ENCODE data around the gene CAMK1D. TPM values are rescaled to one million over a fixed set of nuclear protein-coding genes. Genes with fewer than 3 reads are reported as not detected.

Gene CAMK1D
- total RNA-seq, 1 experiment from 2014 or later, result 2.3 TPM

GRCh38 chr10:12561307-12561706 lies 212.0 kb downstream of the CAMK1D start:
- DNase-seq (ENCODE audit: low spot score), result no peak

GRCh38 chr10:12561720-12562119 lies 212.4 kb downstream of the CAMK1D start:
- DNase-seq (ENCODE audit: low spot score), result no peak

DNA sequence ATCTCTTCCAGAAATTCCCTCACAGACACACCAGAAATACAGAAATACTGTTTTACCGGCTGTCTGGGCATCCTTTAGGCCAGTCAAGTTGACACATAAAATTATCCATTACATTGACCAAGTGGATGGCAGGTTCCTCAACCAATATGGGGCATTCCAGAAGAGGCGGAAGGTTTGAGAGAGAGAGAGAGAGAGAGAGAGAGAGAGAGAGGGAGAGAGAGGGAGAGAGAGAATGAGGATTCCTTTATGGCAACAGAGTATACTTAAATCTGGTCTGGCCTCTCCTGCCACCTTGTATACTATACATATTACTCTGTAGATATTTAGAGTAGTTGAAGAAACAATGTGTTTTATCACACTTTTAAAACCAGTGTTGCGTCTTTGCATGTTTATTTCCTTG lies 214.1 kb downstream of the CAMK1D start:
- DNase-seq (ENCODE audit: low spot score), result no peak

DNA sequence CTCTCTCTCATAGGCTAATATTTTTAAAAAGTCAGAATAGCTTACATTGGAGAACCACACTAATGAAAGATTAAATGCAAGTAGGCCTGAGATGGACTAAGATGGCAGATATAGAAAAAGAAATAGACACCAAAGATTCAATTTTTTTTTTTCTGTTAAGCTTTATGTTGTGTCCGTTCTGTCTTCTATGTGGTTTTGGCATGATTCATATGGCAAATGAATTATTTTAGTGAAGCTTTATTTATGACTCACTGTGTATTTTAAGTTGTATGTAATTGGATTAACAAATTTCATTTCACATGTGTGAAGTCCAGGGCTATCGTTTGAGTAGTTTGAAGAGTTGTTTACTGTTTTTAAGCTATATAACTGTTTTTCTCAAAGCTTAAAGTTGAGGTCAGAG lies 214.8 kb downstream of the CAMK1D start:
- no peak for DNase-seq (ENCODE audit: low spot score)

GRCh38 chr10:12566161-12567115 lies 217.1 kb downstream of the CAMK1D start:
- no peak for DNase-seq (ENCODE audit: low spot score)

DNA sequence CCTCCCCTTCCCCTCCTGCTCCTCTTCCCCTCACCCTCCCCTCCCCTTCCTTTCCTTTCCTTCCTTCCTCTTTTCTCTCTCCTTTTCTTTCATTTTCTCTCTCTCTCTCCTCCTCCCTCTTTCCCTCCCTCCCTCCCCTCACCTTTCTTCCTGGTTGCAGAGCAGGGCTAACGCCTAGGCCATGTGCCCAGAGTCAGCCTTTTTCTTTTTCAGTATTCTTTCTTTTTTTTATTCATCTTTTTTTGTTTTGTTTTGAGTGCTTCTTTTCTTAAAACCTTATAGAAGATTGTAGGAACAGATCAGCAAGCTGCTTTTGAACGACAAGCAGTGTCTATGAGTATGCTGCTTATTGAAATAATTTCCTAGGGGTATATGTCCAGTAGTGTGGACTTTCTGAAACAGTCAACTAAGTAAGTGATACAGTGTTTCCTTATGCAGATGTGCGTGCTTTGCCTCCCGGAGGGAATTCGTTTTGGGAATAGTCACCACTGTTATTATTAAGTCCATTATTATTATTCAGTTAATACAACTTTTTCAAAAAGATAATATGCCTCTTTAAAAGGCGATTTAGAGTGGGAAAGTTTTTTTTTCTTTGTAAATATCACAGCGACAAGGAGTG lies 219.2 kb downstream of the CAMK1D start:
- DNase-seq (ENCODE audit: low spot score), result no peak

DNA sequence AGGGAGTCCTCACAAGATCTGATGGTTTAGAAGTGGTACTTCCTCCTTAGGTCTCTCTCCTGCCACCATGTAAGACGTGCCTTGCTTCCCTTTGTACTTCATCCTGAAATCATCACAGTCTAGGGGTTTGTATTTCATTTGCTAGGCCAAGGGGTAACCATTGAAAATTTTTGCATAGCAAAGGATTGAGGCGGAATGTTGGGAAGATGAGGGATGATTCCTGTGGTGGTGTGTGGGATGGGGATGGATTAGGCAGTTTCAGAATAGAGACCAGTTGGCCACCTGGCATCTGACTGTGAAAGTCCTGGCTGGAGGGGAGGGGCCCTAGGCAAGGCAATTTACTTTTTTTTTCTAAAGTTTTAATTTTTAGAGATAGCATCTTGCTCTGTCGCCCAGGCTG lies 222.9 kb downstream of the CAMK1D start:
- DNase-seq (ENCODE audit: low spot score), result no peak

- no peak for DNase-seq (ENCODE audit: low spot score)
Observed at GRCh38 chr10:12577610-12578009, 228.3 kb downstream of the CAMK1D start.

DNA sequence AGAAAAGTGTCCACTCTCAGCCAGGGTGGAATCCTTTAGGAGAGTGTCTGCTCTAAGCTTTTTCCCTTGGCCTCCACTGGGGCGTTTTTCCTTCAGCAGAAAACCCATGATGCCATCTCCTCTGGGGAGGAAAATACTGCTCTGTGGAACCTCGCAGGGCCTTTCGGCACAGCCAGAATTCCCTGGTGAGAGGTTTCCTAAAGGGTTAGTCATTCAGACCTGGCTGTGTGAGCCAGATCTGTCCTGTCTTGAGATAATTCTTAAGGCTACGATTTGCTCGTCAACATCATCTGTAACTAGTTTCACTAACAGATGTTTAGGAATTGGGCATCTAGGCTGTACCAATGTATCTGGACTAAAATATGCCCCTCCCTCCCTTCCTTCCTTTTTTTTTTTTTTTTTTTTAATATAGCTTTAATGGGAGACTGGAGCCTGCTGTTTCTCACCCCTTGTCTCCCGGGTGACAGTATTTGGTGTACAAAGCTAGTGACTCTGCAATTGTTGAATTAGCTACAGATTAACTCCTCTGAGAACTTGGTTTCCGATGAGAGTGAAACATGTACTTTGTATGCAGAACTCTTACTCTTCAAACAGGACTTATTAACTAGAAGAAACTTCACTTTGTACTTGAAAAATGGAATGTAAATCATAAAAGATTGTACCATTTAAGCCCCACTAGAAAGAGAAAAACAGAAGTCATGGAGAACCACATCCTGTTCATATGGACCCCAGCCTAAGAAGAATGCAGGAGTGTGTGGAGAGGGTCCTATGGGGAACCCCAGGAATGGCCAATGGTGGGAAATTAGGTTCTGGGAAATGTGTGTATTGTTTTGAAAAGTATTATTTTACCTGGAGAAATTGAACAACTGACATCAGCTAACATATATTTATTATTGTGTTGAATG lies 230.9 kb downstream of the CAMK1D start:
- DNase-seq (ENCODE audit: low spot score), result no peak

DNA sequence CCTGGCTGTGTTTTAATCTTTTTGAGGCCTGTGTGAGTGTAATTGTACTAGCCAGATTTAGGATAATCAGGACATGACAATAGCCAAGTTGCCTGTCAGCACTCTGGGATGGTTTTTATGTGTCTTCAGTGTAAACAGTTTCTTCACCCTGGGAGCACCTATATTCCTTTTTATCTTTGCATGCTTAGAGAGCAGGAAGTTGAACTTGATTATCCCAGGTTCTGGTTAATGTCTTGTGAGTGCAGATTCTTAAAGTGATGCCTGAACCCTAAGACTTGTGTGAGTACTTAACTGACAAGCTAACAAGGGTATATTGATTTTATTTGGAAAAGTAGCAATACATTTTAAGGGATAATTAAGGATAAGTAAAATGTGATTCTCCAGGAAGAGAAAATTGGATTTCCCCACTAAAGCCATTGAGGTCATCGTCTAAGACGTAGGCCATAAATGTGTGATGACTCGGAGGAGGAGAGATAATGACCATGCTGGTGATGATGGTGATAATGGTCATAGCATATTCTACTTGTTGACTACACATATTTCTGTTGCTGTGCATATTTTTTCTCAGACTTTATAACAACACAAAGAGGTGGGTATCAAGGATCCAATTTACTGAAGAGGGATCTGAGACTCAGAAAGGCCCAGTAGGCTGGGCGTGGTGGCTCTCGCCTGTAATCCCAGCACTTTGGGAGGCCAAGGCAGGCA lies 234.7 kb downstream of the CAMK1D start:
- no peak for DNase-seq (ENCODE audit: low spot score)

GRCh38 chr10:12586741-12587140 lies 237.4 kb downstream of the CAMK1D start:
- DNase-seq (ENCODE audit: low spot score), result no peak

- DNase-seq (ENCODE audit: low spot score), result no peak
Observed at GRCh38 chr10:12587451-12587888, 238.1 kb downstream of the CAMK1D start.

DNA sequence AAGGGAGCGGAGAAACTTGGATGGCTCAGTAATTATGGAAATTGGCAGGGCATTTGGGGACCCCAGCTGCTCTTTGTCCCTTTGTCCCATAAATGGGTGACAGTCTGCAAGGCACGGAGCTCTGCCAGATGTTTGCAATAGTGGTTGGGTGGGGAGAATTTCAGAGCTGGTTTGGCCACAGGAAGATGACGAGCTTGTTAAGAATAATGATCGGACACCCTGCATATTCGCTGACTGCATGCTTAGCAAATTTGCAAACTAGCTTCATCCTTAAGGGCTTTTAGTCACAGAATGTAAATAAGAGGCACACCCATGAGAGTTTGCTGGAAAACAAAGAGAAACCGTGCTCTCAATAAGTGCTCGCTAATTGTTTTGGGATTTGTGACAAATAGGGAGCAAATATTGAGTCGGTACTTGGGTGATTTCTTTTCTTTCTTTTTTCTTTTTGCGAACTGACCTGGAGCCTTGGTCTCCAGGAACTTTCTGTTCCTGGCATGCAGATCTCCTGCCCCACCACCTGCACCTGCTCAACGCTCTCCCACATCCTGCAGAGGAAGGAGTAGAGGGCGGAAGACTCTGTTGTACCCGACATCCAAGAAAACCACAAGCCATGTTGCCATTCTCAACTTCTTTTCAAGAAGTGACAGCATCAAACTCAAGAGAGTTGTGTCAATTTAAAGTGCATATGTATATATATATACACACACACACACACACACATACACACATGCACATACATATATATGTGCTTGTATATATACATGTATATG lies 238.9 kb downstream of the CAMK1D start:
- DNase-seq (ENCODE audit: low spot score), result no peak

DNA sequence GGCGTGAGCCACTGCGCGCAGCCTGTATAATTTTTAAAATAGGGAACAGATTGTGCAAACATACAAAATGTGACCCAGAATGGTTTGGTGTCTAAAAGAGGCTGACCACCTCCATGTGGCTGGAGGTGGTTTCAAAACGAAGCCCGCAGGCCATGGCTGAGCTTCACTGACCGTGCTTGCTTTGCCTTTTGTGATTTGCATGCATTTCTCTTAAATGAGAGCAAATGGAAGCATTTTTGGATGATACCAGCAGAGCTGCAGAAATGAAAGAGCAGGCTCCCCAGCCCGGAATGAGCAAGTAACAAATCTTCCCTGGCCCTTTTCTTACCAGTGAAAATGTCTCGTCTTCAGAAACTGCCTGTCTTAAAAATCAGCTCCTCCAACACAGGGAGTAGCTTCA lies 239.9 kb downstream of the CAMK1D start:
- no peak for DNase-seq (ENCODE audit: low spot score)

DNA sequence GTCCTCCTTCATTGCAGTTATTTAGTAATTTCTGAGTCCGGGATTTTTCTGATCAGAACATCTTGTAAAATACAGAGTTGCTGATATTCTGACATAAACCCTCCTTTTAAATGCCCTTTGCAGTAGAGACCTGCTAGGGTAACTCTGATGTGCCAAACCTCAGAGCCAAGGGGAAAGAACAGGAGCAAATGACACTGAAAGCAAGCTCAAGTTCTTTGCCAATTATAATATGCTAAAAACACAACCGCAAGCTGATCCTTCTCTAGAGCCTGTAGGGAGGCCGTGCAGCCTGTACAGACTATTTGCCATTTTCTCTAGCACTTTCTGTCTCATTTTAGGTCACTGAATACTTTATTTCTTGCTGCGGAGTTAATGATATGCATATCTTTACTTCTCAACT lies 240.4 kb downstream of the CAMK1D start:
- no peak for DNase-seq (ENCODE audit: low spot score)

GRCh38 chr10:12590675-12591659 lies 241.6 kb downstream of the CAMK1D start:
- DNase-seq (ENCODE audit: low spot score), result no peak

GRCh38 chr10:12592967-12593366 lies 243.6 kb downstream of the CAMK1D start:
- no peak for DNase-seq (ENCODE audit: low spot score)

DNA sequence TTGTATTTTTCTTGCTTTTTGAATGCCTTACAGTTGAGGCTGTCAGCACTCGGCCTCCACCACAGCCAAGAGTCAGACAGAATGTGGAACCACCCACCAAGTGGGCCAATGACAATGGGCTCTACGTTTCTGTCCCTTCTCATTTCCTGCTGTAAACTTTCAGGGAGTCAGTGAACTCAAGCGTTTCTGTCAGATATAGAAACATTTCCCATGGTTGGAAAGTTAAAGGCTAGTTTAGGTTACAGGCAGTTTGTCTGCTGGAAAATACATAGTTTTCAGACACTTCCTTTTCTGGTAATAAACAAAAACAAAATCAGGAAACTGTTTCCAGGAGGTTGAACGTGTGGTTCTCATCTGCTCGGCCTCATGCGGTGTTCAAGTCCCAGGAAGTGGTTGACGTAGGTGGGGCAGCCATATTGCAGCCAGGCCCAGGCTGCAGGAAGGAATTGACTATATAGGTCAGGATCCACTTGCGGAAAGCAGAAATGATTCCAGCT lies 245.1 kb downstream of the CAMK1D start:
- no peak for DNase-seq (ENCODE audit: low spot score)

DNA sequence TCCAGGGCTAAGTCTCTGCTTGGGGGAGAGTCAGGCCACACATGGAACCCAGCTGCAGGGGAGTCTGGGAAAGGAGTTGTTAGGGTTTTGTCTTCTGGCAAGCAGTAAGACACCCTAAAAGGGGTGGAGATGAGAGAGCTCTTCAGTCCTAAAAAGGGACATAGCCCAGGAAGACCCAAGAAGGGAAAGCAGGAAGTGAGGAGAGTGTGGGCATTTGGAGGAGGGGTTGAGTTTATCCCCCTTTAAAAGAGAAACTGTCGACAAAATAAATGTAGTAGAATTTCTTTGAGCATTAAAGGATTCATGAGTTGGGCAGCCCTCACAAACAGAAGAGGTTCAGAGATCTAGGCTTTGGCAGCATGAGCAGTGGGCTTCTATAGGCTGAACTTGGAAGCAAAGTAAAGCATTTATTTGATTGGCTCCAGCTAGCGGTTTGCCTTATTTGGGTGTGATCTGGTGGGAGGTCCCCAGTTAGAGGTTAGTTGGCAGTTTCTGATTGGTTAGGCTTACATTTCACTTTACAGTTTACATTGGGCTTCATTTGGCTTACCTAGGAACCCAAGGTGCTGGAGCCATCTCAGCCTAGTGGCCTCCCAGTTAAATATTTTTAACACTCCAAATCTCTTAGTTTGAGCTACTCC lies 246.7 kb downstream of the CAMK1D start:
- no peak for DNase-seq (ENCODE audit: low spot score)

Data from H4 (cell line).